GM19372 (cell line): Measurements from ENCODE around the gene HOMER1.

Experiments
- ATAC-seq: cut with Tn5 transposase; IDR thresholded peaks from one replicate; pipeline ENCODE4 v1.9.1; 2021; ENCODE audit warnings: mild to moderate bottlenecking, low read depth, moderate library complexity; ENCODE audit not compliant: unreplicated experiment

The HOMER1 gene

GRCh38 chr5:79333852-79334557 lies 179.9 kb downstream of the HOMER1 start:
- ATAC-seq = no peak

GRCh38 chr5:79330071-79330470 lies 183.9 kb downstream of the HOMER1 start:
- ATAC-seq = no peak

GRCh38 chr5:79329453-79329852 lies 184.5 kb downstream of the HOMER1 start:
- no peak for ATAC-seq
